ENCODE results near the gene JAK1.

The JAK1 gene

DNA sequence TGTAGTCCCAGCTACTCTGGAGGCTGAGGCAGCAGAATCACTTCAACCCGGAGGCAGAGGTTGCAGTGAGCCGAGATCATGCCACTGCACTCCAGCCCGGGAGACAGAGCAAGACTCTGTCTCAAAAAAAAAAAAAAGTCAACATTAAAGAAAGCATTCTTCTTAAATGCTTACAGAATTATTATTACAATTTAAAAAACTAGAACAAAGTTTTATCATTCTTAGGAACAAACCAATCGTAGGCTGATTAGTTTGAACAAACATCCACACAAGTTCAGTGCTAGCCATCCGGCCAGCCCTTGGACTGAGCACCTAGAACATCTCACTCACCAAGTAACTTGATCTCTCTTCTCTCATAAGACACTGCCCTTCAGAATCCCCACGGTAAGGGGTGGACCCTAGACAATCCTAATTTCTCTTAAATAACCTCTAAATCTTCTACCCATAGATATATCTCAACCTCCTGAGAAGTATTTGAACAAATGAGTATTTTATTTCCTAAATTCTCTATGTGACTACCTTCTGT, 16.0 kb downstream of the JAK1 start:
- Mint-ChIP-seq H3K36me3 (ENCODE audit: low read depth) (no peaks in the 10 kb centered on the region), H3K27me3 (ENCODE audit: low read depth) (no peaks in the 10 kb centered on the region), H3K27ac (no peak overlapping the region), H3K9me3 (no peaks in the 10 kb centered on the region), H3K4me3 (no peak overlapping the region), H3K4me1 (peaks cover 20% of the 10 kb centered on the region)
- TF ChIP-seq, protein P1, sequence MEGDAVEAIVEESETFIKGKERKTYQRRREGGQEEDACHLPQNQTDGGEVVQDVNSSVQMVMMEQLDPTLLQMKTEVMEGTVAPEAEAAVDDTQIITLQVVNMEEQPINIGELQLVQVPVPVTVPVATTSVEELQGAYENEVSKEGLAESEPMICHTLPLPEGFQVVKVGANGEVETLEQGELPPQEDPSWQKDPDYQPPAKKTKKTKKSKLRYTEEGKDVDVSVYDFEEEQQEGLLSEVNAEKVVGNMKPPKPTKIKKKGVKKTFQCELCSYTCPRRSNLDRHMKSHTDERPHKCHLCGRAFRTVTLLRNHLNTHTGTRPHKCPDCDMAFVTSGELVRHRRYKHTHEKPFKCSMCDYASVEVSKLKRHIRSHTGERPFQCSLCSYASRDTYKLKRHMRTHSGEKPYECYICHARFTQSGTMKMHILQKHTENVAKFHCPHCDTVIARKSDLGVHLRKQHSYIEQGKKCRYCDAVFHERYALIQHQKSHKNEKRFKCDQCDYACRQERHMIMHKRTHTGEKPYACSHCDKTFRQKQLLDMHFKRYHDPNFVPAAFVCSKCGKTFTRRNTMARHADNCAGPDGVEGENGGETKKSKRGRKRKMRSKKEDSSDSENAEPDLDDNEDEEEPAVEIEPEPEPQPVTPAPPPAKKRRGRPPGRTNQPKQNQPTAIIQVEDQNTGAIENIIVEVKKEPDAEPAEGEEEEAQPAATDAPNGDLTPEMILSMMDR (IDR thresholded peaks at IDR 0.05; ENCODE audit: unreplicated experiment in 3 of 3): no peak

DNA sequence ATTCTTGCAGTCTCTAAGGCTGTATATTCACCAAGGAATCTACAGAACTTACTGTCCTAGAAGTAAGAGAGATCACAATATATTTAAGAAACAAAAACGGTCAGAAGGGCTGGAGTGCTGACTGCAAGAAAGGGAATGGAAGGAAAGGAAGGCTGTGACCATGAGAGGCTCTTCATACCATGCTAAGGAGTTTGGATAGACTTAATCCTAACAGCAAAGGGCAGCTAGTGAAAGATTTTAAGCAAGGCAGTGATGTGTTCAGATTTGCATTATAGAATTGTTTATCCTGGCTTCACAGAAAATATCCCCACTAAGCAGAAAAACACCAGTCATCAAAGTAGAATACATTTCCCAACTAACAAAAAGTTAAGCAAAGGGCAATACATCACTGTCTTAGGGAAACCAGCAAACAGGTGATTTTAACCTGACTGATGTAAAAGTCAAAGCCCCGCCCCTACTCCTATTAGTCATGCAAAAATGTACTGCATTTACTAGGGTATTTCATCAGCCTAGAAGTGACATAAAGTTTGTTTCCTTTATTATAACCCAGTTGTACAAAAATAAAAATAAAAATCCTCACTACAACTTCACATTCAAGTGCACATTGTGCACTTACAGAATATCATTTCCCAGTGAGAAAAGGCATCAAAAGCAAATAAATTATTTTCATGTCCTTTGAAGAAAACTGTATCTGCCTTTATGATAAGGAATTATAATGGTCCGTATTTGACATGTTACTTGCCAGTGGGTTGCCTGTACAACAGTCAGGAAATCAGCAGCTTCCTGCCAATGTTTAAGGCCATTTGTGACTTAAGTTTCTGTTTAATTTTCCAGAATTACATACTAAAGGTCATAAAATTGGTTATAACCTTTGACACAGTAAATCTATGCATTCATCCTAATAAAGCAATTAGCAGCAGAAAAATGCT, 17.2 kb downstream of the JAK1 start:
- Mint-ChIP-seq H3K27me3 (ENCODE audit: low read depth) (no peaks in the 10 kb centered on the region), H3K9me3 (no peaks in the 10 kb centered on the region), H3K27ac (peak overlapping the region in 2 of 3 experiments; percentile 7 to 40), H3K4me1 (peaks cover 23% of the 10 kb centered on the region), H3K4me3 (no peak overlapping the region), H3K36me3 (ENCODE audit: low read depth) (no peaks in the 10 kb centered on the region)
- TF ChIP-seq, protein P1 (IDR thresholded peaks at IDR 0.05; ENCODE audit: unreplicated experiment in 3 of 3): no peak

DNA sequence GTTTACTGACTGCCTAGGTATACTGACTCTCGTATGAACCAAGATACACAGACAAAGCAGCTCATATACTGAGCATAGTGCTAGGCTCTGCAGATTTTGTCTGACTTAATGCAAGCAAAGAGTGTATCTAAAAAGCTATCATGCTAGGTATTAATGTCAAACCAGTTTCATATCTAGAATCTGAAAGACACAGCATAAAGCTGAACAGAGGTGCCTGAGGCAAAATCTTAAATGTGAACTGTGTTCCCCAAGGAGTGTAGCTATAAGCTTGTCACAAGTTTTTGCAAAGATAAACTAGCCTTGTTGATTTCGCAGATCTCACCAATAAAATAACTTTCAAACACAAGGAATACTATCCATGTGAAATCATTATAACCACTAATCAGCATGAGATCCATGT, 18.1 kb downstream of the JAK1 start:
- no peak overlapping the region for H3K27ac Mint-ChIP-seq
- no peaks in the 10 kb centered on the region for H3K27me3 Mint-ChIP-seq (ENCODE audit: low read depth)
- H3K4me3 Mint-ChIP-seq: no peak overlapping the region
- TF ChIP-seq, protein P1 (IDR thresholded peaks at IDR 0.05; ENCODE audit: unreplicated experiment in 3 of 3): no peak
- no peaks in the 10 kb centered on the region for H3K9me3 Mint-ChIP-seq
- peaks cover 23% of the 10 kb centered on the region for H3K4me1 Mint-ChIP-seq
- H3K36me3 Mint-ChIP-seq (ENCODE audit: low read depth): no peaks in the 10 kb centered on the region

DNA sequence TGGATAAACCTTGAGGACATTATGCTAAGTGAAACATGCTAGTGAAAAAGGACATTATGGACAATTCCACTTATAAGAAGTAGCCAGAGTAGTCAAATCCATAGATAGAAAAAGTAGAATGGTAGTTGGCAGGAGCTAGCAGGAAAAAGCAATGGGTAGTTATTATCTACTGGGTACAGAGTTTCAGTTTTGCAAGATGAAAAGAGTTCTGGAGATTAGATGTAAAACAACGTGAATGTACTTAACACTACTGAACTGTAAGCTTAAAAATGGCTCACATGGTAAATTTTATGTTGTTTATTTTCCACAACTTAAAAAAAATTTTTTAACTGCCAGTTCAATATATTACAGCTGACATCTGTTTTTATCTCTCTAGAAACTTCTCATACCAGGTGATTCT, 19.4 kb downstream of the JAK1 start:
- TF ChIP-seq, protein P1 (IDR thresholded peaks at IDR 0.05; ENCODE audit: unreplicated experiment in 3 of 3): no peak
- Mint-ChIP-seq H3K4me1 (peaks cover 28% of the 10 kb centered on the region), H3K36me3 (ENCODE audit: low read depth) (no peaks in the 10 kb centered on the region), H3K4me3 (no peak overlapping the region), H3K27me3 (ENCODE audit: low read depth) (no peaks in the 10 kb centered on the region), H3K9me3 (no peaks in the 10 kb centered on the region), H3K27ac (no peak overlapping the region)

DNA sequence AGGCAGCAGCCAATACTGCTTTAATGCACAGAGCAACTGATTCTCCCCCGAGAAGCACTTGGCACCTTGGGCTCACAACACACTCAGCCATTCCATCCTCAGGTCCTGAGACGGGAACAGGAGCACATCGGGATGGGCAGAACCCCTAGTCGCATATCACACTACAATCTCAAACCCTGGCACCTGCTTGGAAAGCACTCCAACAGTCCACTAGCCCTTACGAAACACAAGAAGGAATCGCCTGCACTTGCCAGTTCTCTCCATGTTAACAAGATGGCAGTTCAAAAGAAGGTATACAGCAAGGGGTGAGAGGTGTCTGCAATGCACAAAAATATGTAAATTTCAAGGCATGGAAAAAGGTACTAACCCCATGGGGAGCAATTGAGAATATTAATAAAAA, 21.4 kb downstream of the JAK1 start:
- Mint-ChIP-seq H3K9me3 (no peaks in the 10 kb centered on the region), H3K27ac (no peak overlapping the region), H3K27me3 (ENCODE audit: low read depth) (no peaks in the 10 kb centered on the region), H3K4me1 (peaks cover 32% of the 10 kb centered on the region), H3K36me3 (ENCODE audit: low read depth) (no peaks in the 10 kb centered on the region), H3K4me3 (no peak overlapping the region)
- TF ChIP-seq, protein P1 (IDR thresholded peaks at IDR 0.05; ENCODE audit: unreplicated experiment in 3 of 3): no peak
